GM12878 (cell line): Measurements from ENCODE around the gene PDIA5. TPM values are rescaled to one million over a fixed set of nuclear protein-coding genes. Genes with fewer than 3 reads are reported as not detected.

ENCODE experiments used
- ATAC-seq: fragments of 200-7000 bp; cut with Tn5 transposase; 3 replicates; pipeline ENCODE4 v1.9.1; 2020; ENCODE audit warnings: mild to moderate bottlenecking, moderate library complexity
- BruUV-seq: library from RNA; stranded (reverse); fragments of 400-500 nt; replicated peaks from 2 replicates; lab custom pipeline; 2021; lab: Mats Ljungman, UMichigan
- CTCF ChIA-PET: fragments of 300-600 bp; sonication (Branson Sonifier 250); formaldehyde crosslinking; extraction: SDS; loops from one replicate; lab custom pipeline; 2021; ENCODE audit warnings: inconsistent platforms; lab: Yijun Ruan, JAX
- POLR2A ChIA-PET: fragments of 350-600 bp; formaldehyde crosslinking; extraction: SDS; loops from one replicate; lab custom pipeline; 2021; ENCODE audit warnings: inconsistent platforms; lab: Charles Lee
- RAD21 ChIA-PET: fragments of 300-600 bp; sonication (Branson Sonifier 250); formaldehyde crosslinking; loops from one replicate; lab custom pipeline; 2023; ENCODE audit warnings: antibody characterized with exemption; ENCODE audit not compliant: unreplicated experiment; lab: Charles Lee
- SMC1A ChIA-PET: fragments of 300-600 bp; sonication (Branson Sonifier 250); formaldehyde crosslinking; loops from one replicate; lab custom pipeline; 2023; ENCODE audit not compliant: unreplicated experiment, uncharacterized antibody; lab: Charles Lee
- DNase-seq: peaks from one replicate; pipeline ENCODE4 v3.0.0-alpha.2; 2011; ENCODE audit warnings: low read depth, low spot score
- FAIRE-seq: peaks from 3 replicates; lab custom pipeline; 2011; peaks lifted over from hg19 to GRCh38; lab: Jason Lieb, UNC
- H2AFZ ChIP-seq: 2 replicates; pipeline ENCODE4 v1.6.0; 2011; ENCODE audit warnings: low read depth, low read length, control low read depth; ENCODE audit not compliant: control insufficient read depth
- H3K27ac ChIP-seq: 2 replicates; pipeline ENCODE4 v1.5.1; 2011; ENCODE audit warnings: control low read depth; ENCODE audit not compliant: control insufficient read depth, insufficient read depth
- H3K27me3 ChIP-seq, 2 experiments: replicated peaks in 1 of 2; 2 replicates each; pipeline versions ENCODE4 v1.6.0 to v1.6.1; 2011; ENCODE audit warnings: low read length in 1 of 2; ENCODE audit not compliant: control insufficient read depth in 2 of 2, insufficient read depth in 2 of 2
- H3K36me3 ChIP-seq, 2 experiments: 2 replicates each; pipeline ENCODE4 v1.5.1; 2011; ENCODE audit warnings: low read length in 1 of 2; ENCODE audit not compliant: control insufficient read depth in 2 of 2, insufficient read depth in 2 of 2
- H3K4me1 ChIP-seq: 2 replicates; pipeline ENCODE4 v1.6.1; 2011; ENCODE audit warnings: mild to moderate bottlenecking, low read length, moderate library complexity, mixed read lengths; ENCODE audit not compliant: control insufficient read depth, insufficient read depth
- H3K4me2 ChIP-seq: 2 replicates; pipeline ENCODE4 v1.6.0; 2011; ENCODE audit warnings: control low read depth; ENCODE audit not compliant: control insufficient read depth, insufficient read depth
- H3K4me3 ChIP-seq: fragments of 200-600 bp; sonication (generic); 2 replicates; pipeline ENCODE4 v1.5.1; 2016
- H3K79me2 ChIP-seq: 2 replicates; pipeline ENCODE4 v1.6.0; 2011; ENCODE audit warnings: low read length; ENCODE audit not compliant: control insufficient read depth, insufficient read depth
- H3K9ac ChIP-seq: 2 replicates; pipeline ENCODE4 v1.8.0; 2011; ENCODE audit warnings: low read length, control low read depth, mixed read lengths; ENCODE audit not compliant: control insufficient read depth, insufficient read depth
- H3K9me3 ChIP-seq: replicated peaks from 3 replicates; pipeline ENCODE4 v1.5.1; 2011; ENCODE audit warnings: mild to moderate bottlenecking, low read length; ENCODE audit not compliant: control insufficient read depth, insufficient read depth
- H4K20me1 ChIP-seq: 2 replicates; pipeline ENCODE4 v1.6.0; 2011; ENCODE audit not compliant: control insufficient read depth, insufficient read depth
- EZH2 ChIP-seq: IDR thresholded peaks from 2 replicates; pipeline ENCODE4 v1.6.1; 2012; ENCODE audit warnings: low read depth, mild to moderate bottlenecking, control low read depth, inconsistent platforms, low read length, borderline replicate concordance; ENCODE audit not compliant: control insufficient read depth
- HDAC2 ChIP-seq: fragments of 200-600 bp; sonication (generic); IDR thresholded peaks from 2 replicates; pipeline ENCODE4 v1.6.1; 2017
- HSF1 ChIP-seq: fragments of 150-350 bp; IDR thresholded peaks from 2 replicates; pipeline ENCODE4 v1.6.1; 2014; ENCODE audit warnings: mild to moderate bottlenecking, low read depth, low read length
- KLF5 ChIP-seq: fragments of 450-650 bp; IDR thresholded peaks from 2 replicates; pipeline ENCODE4 v1.6.1; 2014; ENCODE audit warnings: mild to moderate bottlenecking; ENCODE audit not compliant: partially characterized antibody
- MYC ChIP-seq: IDR thresholded peaks from 2 replicates; pipeline ENCODE4 v1.6.1; 2011; ENCODE audit warnings: mild to moderate bottlenecking, low read length, moderate library complexity, inconsistent platforms; ENCODE audit not compliant: insufficient read depth, insufficient replicate concordance, insufficient read length, severe bottlenecking
- NR2C1 ChIP-seq: fragments of 450-650 bp; IDR thresholded peaks from 2 replicates; pipeline ENCODE4 v1.6.1; 2017; ENCODE audit warnings: antibody characterized with exemption, mild to moderate bottlenecking, moderate library complexity
- POLR2AphosphoS2 ChIP-seq: IDR thresholded peaks from 2 replicates; pipeline ENCODE4 v1.6.1; 2011; ENCODE audit warnings: low read depth, mild to moderate bottlenecking, low read length, improper control_type of control experiment, moderate library complexity
- TCF3 ChIP-seq: IDR thresholded peaks from 2 replicates; pipeline ENCODE4 v1.6.1; 2012; ENCODE audit warnings: low read depth, mild to moderate bottlenecking, low read length, borderline replicate concordance; ENCODE audit not compliant: insufficient read depth
- YBX1 ChIP-seq: fragments of 450-650 bp; IDR thresholded peaks from 2 replicates; pipeline ENCODE4 v1.6.1; 2016; ENCODE audit warnings: antibody characterized with exemption
- ZNF217 ChIP-seq: fragments of 450-650 bp; IDR thresholded peaks from 2 replicates; pipeline ENCODE4 v1.6.1; 2017; ENCODE audit warnings: antibody characterized with exemption, mild to moderate bottlenecking
- WGBS: methylation state at CpG from one replicate; pipeline ENCODE4 v1.1.6; 2016; ENCODE audit warnings: low lambda C conversion rate; ENCODE audit not compliant: insufficient replicate concordance, insufficient coverage; ENCODE audit errors: missing lambda C conversion rate; 5-methylcytosine and 5-hydroxymethylcytosine counted together
- in situ Hi-C: fragments of 300-500 bp; cut with MboI; formaldehyde crosslinking; loops from 9 replicates; pipeline ENCODE4 v1.14.3; 2018; ENCODE audit warnings: mixed read lengths
- intact Hi-C: fragments of 100-400 bp; cut with micrococcal nuclease; formaldehyde crosslinking; loops from one replicate; pipeline ENCODE4 v1.14.2; 2022; ENCODE audit not compliant: unreplicated experiment
- polyA plus RNA-seq, 11 experiments: library from polyadenylated mRNA; depleted of rRNA in 4 of 11; unstranded in 6 of 11; stranded (reverse) in 5 of 11; fragments of >200 nt; fragmentation: Nextera tagmentation in 4 of 11; fragmentation: Illumina TruSeq in 1 of 11; extraction: Ambion mirVana in 4 of 11; extraction: Trizol in 1 of 11; gene quantifications; 1 replicate in 1 of 11; 2 replicates in 10 of 11; pipeline versions ENCODE4 v1.2.1 to v1.2.3, GENCODE V29; 2011 to 2016; ENCODE audit warnings: inconsistent platforms in 2 of 11, missing spikeins in 2 of 11, low read depth in 1 of 11
- total RNA-seq, 4 experiments: library from RNA; depleted of rRNA in 3 of 4; stranded (reverse); fragments of >200 nt in 3 of 4; fragmentation: Illumina TruSeq in 1 of 4; extraction: Trizol in 1 of 4; gene quantifications; 2 replicates each; pipeline versions ENCODE4 v1.2.1 to v1.2.3, GENCODE V29; 2013 to 2021

The PDIA5 gene
- total and polyA plus RNA-seq, 10 of the 15 experiments (the other 5 are each of a cell fraction or from before 2014, with no cell fraction given): 4.1 to 24.8 (median 19.2) TPM

DNA sequence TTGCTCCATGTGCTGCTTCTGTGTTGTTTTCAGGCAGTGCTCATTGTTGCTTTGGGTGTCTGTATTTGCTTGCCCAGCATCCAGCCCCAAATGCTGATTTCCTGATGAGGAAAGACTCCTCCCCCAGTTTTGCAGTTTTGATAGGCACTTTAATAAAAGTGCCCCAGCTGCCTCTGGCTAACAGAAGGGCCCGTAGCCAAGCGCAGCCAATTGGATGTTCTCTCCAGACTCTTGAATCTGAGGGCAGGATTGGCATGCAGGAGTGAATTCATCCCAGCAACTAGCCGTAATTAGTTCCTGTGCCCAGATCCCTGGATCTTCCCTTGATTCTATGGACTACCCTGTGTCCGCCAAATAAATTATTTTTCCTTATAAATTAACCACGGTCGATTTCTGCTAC is 24.4 kb upstream of the PDIA5 start:
- Histone ChIP-seq H3K4me3 (no peak overlapping the region), H3K27me3 (peaks cover 0 to 8% of the 10 kb centered on the region in 2 experiments), H3K9ac (no peak overlapping the region), H3K4me1 (no peaks in the 10 kb centered on the region), H3K36me3 (no peaks in the 10 kb centered on the region), H3K27ac (no peak overlapping the region), H2AFZ (no peak overlapping the region), H3K79me2 (no peaks in the 10 kb centered on the region), H3K4me2 (no peak overlapping the region), H3K9me3 (no peaks in the 10 kb centered on the region), H4K20me1 (no peaks in the 10 kb centered on the region)
- ChIA-PET RAD21 (no interaction called here), CTCF (no interaction called here), SMC1A (no interaction called here), POLR2A (no interaction called here)
- FAIRE-seq: no peak
- DNase-seq: no peak
- in situ Hi-C loops: no loop called here
- no TSS peak for BruUV-seq
- intact Hi-C loops: no loop called here
- ATAC-seq: no peak
- WGBS: 54% methylated on average over 6 of the region's 6 CpGs
- no peak for TF ChIP-seq KLF5
- TF ChIP-seq HDAC2: no peak
- no peak for TF ChIP-seq ZNF217
- TF ChIP-seq MYC: no peak
- TF ChIP-seq TCF3: no peak
- TF ChIP-seq EZH2: no peak
- TF ChIP-seq HSF1: no peak
- no peak for TF ChIP-seq POLR2AphosphoS2
- no peak for TF ChIP-seq YBX1
- no peak for TF ChIP-seq NR2C1
